HG03196 (cell line): Measurements from ENCODE around the gene BHMT.

Experiments
- ATAC-seq: cut with Tn5 transposase; IDR thresholded peaks from one replicate; pipeline ENCODE4 v1.9.1; 2021; ENCODE audit not compliant: unreplicated experiment

The BHMT gene, protein sequence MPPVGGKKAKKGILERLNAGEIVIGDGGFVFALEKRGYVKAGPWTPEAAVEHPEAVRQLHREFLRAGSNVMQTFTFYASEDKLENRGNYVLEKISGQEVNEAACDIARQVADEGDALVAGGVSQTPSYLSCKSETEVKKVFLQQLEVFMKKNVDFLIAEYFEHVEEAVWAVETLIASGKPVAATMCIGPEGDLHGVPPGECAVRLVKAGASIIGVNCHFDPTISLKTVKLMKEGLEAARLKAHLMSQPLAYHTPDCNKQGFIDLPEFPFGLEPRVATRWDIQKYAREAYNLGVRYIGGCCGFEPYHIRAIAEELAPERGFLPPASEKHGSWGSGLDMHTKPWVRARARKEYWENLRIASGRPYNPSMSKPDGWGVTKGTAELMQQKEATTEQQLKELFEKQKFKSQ

DNA sequence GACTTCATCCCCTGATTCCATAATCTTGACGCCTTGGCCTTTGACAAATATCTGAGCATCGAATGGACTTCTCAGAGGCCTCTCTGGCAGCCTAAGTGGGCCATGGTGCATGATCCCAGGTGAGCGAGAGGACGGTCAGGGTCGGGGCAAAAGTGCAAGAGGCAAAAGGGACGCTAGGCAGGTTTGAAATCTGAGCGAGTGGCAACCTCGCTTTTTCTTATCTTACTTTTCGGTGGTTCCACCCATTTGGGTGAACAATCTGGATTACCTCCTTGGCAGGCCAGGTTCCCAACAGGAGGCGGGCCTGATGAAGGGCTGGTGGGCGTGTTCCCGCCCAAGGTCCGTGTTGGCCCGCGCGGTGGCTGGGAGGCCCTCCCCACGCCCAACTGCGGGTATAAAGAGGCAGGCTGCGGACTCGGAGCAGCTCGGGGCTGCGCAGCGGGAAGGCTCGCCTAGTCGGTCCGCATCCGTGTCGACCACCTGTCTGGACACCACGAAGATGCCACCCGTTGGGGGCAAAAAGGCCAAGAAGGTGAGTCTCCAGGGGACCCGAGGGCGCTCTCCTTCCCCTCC is at the start of gene BHMT:
BHMT (plus strand) TSS at position 423 of the 573 bp plus-strand sequence; CDS start at position 500, 77 bp downstream.
- ATAC-seq: no peak

DNA sequence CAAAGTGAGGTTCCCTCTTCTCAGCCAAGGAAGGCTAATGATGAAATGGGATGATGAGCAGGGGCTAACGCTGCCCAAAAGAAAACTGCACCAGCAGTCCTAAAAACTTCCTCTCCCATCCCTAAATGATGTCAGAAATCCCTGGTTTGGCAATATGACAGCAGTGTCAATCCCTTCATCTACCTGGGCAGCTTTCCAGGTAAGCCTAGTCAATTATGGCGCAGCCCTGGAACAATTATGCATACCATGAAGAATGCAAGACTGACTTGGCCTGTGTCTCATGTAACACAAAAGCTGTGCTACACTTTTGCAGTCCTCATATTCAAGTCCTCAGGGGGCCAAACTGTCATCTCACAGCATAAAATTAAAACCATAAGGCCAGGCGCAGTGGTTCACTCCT is 49.2 kb upstream of the BHMT start:
- no peak for ATAC-seq

DNA sequence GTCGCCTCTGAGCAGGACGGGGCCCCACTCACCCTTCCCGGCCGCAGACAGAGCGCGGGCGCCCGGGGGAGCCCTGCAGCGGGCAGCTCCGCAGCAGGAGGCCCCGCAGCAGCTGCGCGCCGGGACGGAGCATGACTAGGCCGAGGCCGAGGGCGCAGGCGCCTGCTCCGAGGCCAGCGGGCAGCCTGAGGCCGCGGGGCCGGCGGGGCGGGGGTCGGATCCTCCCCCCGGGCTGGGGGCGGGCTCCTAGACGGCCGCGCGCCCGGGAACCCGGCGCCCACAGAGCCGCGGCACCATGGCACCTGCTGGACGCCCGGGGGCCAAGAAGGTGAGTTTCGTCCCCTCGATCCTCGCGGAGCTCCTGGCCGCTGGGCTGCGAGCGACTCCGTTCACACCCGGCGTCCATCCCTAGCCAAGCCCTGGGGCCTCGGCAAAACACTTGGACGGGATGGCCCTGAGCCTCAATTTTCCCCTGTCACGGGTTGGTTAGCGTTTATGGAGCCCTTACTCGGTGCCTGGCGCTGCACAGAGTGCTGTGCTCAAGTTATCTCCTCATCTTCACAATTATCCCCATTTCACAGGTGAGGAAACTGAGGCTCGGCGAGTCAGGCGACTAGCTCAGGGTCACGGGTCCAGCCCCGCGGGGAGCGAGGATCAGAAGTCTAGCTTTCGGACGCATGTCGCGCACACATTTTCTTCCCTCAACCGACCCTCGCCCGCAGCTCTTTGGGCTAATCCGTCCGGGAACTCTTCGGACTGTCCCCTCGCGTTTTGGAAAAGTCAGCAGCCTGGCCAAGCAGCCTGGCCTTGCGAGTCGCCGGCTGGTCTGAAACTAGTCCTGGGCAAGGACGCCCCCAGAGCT is 41.9 kb upstream of the BHMT start, which contains the start of the genes BHMT2 and DMGDH:
BHMT2 (plus strand) TSS at position 280 of the 862 bp plus-strand sequence; CDS start at position 296, 16 bp downstream.
DMGDH (minus strand) TSS at position 187 of the 862 bp plus-strand sequence; CDS start at position 133, 54 bp downstream.
- ATAC-seq: no peak

DNA sequence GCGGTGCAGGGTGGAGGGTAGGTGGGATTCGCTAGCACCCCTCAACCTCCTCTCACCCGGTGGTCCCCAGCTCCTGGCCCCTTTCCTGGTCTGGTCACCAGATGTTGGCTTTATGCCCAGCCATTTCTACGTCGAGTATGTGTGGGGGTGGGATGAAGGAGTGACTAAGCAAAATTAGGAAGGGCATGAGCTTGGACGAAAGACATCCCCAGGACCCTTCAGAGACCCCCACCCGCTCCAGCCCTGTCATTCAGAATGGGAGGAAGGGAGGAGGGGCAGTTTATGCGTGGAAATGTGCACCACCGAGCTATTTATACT is 41.3 kb upstream of the BHMT start:
- ATAC-seq: no peak

DNA sequence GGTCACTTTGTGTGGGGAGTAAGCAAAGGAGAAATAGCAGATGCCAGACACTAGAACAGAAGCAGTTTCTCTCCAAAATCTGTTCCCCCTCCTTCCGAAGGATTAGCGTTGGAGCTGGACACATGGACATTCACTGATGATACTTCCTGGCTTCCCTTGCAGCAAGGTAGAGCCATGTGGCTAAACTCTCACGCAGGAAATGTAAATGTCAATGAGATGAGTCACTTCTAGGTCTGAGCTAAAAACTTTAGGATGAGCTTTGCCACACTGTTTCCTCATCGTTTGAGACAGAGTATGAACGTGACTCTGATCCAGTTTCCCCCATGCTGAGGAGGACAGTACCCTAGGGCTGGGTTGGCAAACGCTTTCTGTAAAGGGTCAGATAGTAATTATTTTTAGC is 37.0 kb upstream of the BHMT start:
- no peak for ATAC-seq

DNA sequence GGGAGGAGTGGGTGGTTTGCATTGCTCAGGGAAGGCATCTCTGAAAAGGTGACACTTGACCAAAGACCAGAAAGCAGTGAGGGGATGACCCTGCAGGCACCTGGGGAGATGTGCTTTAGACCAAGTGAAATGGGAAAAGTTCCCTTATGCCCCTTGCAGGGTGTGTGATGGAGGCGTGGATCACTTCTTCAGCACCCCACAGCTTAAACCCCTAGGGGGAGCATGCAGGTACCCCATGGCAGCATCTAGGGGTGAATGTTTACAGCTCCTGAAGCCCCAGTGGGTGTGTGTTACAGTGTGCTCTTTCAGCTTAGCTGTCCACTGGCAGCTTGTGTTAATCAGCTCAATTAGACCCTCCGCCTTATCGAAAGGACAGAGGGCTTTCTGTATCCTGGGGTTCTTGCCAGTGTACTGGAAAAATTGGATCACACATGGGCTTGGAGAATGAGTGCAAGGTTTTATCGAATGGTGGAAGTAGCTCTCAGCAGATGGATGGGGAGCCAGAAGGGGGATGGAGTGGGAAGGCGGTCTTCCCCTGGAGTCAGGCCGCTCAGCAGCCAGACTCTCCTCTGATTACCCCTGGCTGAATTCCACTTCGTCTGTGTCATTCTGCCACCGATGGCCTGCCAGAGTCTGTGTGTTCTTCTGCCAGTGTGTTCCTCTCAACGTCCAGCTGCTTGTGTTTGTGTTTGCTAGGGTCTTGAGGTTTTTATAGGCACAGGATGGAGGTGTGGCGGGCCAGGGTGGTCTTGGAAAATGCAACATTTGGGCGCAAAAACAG is 35.8 kb upstream of the BHMT start:
- ATAC-seq: no peak

DNA sequence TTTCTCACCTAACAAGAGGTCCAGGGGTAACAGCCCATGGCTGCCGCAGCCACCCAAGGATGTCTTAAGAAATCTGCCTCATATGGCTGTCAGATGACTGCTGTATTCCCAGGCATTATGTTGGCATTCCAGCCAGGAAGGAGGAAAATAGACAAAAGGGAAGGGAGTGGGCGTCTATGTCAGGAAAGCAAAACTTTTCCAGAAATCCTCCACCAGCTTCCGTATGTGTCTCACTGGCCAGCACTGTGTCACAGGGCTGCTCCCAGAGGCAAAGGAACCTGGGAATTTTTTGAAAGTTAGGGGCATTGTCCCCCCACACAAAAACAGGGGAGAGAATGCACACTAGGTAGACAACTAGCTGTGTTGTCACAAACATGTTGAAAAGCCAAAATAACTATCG is 34.8 kb upstream of the BHMT start:
- no peak for ATAC-seq

DNA sequence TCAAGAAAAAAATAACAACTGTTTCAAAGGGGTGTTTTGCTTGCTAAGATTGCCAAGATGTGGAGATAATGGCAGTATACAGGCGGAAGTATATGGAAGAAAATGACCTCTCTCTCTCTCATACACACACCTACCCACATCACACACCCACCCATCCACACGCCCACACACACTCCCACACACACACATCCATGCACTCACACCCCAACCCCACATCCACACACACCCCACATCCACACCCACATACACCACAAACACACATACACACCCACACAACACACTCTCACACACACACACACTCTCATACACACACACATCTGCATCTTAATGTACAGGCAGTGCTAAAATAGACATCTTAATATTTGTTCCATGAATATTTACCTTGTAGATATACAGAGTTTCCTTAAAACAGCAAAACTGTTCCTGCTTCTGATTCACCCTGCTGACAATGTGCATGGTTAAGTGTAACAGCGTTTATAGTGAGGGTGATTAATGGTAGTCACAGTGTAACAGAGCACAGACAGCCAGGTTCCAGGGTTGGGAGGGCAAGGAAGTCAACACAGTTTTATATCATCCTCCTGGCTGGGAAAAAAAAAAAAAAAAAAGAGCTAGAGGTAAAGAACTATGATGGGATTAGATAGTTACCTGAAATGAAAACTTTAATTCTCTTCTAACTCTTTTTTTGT is 33.8 kb upstream of the BHMT start:
- no peak for ATAC-seq

DNA sequence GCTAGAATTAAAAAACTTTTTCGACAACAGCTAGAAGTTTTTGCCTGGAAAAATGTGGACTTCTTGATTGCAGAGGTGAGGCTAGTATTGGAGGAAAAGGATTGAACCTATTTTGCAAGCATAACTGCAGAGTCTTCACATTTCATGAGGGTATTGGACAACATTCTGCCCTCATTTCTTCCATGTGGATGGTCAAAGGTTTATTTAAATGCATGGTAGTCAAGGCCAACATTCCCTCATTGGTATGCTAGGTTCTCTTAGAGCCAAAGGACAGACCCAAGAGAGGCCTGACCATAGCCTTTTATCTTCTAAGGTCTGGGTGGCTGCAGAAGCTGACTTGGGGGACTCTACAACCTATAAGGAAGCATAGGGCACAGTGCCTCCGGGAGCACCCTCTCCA is 30.8 kb upstream of the BHMT start:
- no peak for ATAC-seq

DNA sequence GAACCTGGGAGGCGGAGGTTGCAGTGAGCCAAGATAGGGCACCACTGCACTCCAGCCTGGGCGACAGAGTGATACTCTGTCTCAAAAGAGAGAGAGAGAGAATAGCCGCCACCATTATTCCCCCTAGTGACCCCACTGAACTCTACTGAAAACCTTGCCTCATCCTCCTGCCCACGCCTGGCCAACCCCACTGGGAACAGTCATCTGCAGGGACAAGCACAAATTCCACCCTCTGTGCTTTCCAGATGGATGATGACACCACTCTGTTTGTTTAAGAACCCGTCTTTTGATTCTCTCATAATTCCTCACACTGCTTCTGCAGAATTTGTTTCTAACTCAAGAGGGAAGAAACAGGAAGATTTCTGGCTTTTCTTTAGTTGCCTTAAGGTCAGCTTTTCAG is 29.8 kb upstream of the BHMT start:
- ATAC-seq: no peak

DNA sequence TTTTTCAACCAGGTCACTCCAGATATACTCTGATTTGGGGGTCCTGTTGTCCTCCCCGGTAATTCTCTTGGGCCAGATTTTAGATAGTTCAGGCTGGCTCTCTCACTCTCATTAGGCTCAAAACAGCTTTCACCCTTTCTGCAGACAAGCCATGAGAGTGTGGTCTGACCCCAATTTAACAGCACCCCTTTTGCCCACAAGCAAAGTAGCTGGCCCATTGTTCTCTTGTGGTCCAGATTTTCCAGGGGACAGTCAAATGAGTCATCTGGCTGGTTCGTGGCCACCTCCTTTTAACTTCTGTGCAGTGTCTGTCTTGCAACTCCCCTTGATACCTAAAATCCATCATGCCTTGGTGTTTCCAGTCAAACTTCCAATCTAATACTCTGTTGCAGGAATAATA is 25.5 kb upstream of the BHMT start:
- no peak for ATAC-seq

DNA sequence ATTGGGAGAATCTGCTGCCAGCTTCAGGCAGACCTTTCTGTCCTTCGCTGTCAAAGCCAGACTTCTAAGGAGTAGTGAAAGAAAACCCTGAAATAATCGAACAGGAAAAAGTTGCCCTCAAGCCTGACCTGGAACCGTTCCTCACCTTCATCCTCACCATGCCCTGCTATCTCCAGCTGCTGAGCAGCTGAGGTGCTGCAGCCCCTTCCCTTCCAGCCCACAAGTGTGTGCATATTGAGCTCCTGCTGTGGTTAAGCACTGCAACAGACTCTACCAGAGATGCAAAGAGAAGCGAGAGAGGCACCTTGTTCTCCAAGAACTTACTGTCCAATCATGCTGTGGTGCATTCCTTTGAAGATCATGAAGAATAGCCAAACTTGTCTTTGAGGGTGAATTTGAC is 23.1 kb upstream of the BHMT start:
- ATAC-seq: no peak

DNA sequence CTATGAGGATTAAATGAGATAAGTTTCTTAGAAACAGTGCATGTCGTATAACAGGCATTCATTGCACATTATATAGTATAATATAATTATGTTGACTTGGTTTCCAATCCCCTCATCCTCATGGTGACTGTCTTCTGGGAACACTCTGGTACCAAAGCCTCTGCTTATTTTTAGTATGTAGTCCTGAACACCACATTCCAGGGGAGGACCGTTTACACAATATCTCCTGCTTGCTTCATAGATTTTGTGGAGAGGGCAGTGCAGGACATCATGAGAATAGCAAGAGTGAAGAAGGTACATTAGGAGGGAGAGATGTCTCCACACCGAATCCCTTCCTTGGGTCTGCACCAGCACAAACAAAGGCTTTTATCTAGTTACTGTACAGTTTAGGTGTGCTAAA is 20.5 kb upstream of the BHMT start:
- no peak for ATAC-seq

DNA sequence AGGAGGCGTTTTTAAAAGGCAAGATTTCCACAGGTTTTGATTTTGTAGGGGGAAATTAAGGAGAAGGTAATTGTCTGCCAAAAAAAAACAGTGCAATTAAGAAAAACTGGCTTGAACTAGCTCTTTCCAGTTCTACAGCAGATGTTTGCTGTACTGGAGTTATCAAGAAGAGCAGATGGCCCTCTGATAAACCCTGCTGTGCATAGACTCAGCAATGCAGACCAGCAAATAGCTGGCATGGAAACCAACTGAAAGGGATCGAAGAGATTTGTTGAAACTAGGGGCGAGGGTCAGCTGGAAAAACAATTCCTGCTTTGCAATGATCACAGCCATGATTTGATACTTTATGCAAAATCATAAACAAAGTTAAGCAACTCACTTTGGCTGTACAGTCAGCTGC is 17.8 kb upstream of the BHMT start:
- no peak for ATAC-seq

DNA sequence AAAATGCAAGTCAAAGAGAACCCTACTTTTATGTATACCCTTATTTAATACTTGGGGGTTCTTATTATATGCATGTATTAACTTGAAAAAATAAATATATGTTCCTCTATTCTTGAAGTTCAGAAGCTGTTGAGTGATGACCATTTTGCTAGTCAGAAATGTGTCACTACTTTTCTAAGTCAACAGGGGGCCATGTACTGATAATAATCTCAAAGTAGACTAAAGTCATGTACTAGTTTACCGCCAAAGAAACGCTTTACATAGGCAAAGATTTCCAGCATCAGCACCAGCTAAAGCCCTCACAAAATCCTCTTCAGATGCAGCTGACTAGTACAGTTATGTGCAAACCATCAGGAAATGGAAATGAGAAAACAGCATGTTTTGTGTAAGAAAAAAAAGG is 5.7 kb upstream of the BHMT start:
- no peak for ATAC-seq

DNA sequence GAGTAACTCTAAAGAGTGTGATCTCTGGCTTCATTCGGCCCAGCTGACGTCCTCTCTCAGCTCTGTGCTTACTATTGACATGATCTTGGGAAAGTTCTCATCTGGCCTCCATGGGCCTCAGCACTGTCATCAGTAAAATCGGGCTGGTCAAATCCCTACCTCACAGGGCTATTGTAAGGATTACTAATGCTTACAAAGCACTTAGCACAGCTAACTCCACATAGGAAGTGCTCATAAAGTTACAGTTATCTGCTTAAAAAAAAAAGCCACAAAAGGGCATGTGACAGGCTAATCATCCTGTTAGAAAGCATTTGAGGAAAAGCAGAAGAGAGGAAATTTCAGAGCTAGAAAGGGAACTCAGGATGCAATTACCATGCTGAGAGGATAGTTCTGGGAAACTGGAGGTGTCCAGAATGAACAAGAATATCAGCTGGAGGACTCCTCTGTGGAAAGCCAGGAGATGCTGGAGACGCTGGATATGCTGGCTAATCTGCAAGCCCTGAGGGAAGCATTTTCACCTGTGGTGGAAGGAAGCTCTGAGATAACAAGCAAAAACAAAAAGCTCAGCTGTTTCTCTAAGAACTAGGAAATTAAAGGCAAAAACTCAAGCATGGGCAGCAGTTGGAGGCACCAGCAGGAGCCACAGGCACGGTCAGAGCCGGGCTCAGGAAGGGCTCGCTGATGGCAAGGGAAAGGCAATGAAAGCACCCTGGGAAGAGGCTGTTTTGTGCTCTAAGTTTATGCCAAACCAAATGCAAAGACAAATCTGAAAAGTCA is 4.4 kb upstream of the BHMT start:
- no peak for ATAC-seq

DNA sequence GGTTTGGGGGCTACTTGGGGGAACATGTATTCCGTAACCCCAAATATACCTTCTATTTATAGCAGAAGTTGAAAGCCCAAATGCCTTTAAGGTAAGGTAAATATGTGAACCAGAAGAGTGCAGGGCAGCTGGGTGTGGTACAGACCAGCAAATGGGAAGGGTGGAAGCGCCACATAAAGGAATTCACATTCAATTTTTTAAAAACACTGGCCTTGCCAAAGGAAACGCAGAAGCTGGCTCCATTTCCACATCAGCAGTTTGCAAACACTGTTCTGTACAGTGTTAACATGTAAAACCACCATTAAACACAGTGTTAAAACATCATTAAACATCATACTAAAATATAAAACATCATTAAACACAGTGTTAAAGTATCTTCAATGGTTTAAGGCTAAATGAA is 3.5 kb upstream of the BHMT start:
- ATAC-seq: no peak

DNA sequence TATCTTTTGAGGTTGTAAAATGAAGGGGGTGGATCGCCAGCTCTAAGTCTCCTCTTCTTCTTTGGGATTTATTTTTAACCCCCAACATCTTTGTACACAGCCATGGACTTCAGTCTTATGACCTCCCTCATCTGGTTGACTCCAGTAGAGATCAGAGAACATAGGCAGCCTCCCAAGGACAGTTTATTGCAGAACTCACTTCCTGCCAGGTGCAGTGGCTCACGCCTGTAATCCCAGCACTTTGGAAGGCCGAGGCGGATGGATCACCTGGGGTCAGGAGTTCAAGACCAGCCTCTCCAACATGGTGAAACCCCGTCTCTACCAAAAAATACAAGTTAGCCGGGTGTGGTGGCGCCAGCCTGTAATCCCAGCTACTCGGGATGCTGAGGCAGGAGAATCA is 2.8 kb upstream of the BHMT start:
- no peak for ATAC-seq
